Stimulated activated CD4-positive, alpha-beta T cell treated with anti-CD3 and anti-CD28 coated beads, Interleukin-1b, Interleukin-23, amount 100 ng/mL, for 24 hours (primary cell): ENCODE measurements around the gene MRPL54.

ENCODE experiments used
- DNase-seq, 4 experiments: peaks; one replicate each; pipeline ENCODE4 v3.0.0-alpha.2; 2020; ENCODE audit warnings: low read depth in 4 of 4, low spot score in 1 of 4

MRPL54 gene

DNA sequence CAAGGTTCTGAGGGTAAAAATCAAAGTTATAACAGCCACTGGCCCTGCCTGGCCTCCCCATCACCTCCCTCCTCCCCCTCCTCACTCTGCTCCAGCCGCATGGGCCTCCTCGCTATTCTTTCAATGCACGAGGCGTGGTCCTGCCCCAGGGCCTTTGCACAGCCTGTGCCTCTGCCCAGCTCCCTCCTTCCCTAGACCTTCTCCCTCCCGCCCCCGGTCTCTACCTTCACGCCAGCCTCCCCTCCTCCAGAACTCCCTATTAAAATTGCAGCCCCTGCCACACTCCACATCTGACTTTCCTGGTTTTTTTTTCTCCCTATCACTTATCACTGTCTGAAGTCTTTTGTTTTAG lies 6.2 kb downstream of the MRPL54 start:
- DNase-seq, result no peak

DNA sequence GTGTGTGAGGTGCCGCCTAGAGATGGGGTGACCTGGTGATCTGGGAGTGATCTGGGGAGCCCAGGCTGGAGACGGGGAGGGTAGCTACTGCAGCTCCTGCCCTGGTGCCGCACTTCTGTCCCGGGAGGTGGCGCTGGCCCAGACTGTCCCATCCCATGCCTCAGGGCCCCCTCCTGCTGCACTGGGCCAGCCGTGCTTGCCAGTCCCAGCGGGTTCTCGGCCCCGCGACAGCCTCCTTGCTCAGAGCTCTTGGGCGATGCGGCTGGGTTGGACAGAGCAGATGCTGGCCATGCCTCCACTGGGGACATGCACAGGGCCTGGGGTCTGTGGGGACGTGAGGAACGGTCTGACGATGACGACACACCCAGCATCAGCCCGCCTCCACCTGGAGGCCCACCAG lies 7.0 kb downstream of the MRPL54 start:
- DNase-seq, result no peak

DNA sequence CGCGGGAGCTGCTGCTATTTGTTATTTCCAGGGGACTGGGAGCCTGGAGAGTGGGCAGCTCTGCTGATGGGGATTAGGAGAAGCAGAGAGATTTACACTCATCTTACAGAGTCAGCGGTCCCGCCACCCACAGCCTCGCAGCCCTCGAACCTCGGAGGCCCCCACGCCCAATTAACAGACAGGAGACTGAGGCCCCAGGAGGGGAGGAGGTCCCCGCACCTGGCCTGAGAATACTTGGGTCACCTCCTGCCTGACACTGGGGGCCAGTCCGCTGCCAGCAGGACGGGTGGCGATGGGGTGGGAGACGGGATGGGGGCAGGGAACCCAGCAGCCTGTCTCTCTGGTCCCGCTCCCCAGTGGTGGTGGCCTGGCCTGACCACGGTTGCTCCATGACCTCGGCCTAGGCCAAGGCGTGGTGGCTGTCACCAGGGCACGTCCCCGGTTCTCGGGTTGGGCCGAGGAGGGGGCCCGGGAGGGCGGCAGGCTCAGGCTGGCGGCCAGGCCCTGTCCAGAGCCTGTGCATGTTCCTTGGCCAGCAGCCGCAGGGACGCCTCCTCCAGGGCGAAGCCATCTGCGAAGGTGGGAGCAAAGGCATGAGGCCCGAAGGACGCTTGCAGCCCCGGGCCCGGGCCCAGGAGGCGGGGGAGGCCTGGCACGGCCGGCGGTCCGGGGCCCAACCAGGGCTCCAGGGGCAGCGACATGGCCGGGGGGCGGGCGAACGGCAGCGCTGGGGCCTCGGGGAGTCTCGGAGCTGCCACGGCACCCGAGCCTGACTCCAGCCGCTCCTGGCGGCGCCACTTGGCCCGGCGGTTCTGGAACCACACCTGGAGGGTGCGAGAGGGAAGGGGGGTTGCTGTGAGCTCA lies 7.9 kb downstream of the MRPL54 start:
- DNase-seq, result no peak

DNA sequence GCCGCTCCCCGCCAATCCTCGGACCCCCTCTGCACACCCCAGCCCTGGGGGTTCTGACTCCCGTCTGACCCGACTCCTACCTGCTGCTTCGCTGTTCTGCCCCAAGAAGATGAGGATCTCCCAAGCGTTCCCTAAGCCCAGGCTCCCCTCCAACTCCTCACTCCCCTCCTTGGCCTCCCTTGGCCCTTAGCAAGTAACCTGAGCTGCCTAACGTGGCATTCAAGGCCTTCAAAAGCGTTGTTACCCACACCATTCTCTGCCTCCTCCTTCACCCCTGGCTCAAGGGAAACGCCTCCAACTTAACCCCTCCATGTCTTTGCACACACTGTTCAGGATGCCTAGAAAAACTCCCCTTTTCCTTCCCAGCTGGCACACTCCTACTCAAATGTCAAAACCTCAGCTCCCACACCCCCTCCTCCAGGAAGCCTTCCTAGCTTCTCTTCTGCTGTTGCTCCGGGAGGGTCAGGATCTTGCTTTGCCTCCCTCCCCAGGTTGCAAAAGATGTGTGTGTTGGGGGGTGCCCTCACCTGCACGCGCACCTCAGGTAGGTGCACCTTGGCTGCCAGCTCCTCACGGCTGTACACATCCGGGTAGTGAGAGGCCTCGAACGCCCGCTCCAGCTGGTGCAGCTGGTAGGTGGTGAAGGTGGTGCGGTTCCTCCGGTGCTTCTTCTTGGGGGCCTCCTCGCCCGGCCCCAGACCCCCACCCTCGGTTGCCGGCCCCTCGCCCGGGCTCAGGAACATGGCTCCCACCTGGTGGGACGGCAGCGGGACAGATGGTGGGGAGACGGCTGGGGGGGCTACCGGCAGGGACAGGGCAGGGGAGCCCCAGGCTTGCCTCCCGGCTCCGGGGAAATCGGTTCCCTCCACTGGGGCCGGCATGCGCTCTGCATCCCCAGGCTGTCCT lies 8.8 kb downstream of the MRPL54 start:
- no peak for DNase-seq

DNA sequence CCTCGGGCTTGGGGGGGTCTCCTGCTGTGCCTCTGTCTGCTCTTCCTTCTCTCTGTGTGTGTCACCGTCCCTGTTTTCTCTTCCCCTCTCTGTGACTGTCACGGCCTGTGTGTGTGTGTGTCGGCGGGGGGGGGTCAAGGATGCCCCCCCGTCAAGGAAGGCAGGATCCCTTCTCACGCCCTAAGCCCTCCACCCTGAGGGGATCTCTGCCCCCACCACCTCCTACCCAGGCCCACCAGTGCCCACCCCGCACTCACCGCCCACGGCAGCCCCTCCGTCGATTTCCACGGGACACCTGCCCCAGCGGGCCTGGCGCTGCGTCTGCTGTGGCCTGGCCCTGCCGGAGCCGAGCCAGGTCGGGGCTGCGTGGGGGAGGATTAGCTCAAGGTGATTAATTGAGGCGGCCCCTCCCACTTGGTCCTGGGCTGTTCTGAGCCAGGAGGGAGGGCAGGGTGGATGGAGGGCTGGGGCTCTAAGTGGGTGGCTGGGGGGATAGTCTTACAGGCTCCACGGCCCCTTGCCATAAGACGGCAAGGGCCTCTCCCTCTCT lies 9.5 kb downstream of the MRPL54 start, which contains the start of gene RAX2:
Gene RAX2, minus strand, starts transcription at position 323 of the 550 bp plus-strand sequence. CDS start 486 bp downstream, outside the sequence.
- no peak for DNase-seq

DNA sequence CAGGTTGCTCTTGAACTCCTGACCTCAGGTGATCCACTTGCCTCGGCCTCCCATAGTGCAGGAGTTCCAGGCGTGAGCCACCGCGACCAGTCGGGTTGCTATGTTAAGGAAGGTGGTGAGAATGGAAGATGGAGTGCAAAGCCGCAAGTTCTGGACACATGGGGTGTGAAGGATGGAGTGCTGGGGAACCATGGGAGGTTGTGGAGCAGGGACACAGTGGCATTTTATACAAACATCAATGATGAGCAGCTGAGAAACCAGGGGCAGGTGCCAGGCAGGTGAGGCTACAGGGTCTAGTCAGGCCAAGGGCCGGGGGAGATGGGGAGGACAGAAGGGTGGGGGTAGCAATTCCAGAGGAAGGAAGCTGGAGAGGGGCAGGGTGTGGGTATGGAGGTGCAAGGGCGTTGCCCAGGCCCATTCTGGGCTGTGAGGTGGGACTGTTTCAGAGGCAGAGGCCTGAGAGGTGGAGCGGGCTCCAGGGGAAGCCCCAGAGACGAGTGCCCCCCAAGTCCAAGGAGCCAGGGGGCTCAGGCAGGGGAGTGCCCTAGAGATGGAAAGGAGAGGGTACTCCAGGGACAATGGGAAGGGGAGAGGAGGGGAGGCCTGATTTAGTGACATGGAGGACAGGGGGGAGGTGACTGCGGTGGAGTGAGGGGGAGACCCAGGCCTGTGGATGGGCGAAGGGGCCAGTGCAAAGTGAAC lies 11.5 kb downstream of the MRPL54 start:
- DNase-seq, result no peak

DNA sequence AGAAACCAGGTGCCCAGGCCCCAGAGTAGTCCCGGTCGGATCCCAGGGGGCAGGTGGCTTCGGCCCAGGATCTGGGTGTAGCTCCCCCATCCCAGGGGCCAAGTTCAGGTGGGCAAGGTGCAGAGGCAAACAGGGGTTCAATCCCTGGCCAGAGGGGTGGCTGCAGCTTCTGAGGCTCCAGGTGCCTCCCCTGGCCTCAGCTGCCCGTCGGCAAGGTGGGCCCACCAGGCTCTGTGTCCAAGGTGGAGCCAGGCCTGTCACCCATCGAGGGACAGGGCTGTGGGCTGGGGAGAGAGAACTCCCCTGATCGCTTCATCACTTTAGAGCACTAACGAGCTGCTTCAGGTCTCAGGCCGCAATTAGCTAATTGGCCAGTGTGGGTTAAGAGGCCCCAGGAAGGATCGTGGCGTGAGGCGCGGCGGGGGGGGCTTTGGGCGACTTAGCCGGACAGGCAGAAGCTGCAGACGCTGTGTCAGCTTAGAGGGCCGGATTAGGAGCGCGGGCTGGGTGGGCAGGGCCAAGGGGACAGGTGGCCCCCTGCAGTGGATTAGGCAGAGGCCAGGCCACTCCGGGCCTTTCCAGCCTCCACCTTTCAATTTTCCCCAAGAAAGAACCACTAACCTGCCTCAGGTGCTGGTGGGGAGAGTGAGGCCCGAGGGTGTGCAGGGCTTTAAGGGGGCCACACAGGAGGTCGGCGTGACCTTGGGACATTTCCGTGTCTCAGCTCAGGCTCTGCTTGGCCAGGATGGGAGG lies 12.3 kb downstream of the MRPL54 start:
- DNase-seq, result no peak

DNA sequence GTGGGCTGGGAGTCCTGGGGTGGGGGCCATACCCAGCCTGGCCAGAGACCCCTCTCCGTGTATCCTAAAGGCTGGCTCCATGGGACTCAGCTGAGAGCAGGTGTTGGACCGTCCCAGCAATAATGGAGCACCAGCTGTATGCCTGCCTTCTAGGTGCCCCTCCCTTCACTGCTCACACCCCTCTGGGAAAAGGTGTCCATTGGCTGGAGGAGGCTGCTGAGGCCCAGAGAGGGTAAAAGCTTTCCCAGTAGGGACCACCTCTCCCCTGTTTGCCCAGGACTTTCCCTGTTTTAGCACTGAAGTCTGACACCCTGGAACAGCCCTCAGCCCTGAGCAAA lies 12.9 kb downstream of the MRPL54 start:
- no peak for DNase-seq

DNA sequence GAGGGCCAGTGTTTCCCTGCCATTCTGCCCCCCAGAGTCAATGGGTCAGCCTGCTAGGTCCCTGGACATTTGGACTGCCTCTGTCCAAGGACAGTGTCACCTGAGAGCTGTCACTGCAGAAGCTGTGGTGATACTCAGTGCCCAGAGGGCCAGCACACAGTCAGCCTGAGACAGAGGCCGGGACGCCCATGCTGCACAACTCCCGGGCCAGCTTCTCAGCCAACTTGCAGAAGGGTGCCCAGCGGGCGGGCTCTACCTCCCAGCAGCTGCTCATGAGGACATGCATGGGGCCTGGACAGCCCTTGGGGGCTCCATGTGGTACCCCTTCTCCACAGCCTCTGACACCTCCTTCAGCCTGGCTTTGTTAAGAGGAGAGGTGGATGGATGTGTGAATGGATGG lies 13.3 kb downstream of the MRPL54 start:
- DNase-seq, result no peak

DNA sequence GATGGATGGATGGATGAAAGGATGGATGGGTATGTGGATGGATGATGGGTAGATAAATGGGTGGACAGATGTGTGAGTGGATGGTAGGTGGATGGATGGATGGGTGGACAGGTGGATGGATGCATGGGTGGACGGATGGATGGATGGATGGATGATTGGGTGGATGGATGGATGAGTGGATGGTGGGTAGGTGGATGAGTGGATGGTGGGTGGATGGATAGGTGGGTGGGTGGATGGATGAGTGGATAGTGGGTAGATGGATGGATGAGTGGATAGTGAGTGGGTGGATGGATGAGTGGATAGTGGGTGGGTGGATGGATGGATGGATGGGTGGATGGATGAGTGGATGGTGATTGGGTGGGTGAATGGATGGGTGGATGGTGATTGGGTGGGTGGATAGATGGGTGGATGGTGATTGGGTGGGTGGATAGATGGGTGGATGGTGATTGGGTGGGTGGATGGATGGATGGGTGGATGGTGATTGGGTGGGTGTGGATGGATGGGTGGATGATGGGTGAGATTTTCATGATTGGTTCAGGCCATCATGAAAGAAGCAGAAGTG lies 14.1 kb downstream of the MRPL54 start:
- DNase-seq, result no peak

DNA sequence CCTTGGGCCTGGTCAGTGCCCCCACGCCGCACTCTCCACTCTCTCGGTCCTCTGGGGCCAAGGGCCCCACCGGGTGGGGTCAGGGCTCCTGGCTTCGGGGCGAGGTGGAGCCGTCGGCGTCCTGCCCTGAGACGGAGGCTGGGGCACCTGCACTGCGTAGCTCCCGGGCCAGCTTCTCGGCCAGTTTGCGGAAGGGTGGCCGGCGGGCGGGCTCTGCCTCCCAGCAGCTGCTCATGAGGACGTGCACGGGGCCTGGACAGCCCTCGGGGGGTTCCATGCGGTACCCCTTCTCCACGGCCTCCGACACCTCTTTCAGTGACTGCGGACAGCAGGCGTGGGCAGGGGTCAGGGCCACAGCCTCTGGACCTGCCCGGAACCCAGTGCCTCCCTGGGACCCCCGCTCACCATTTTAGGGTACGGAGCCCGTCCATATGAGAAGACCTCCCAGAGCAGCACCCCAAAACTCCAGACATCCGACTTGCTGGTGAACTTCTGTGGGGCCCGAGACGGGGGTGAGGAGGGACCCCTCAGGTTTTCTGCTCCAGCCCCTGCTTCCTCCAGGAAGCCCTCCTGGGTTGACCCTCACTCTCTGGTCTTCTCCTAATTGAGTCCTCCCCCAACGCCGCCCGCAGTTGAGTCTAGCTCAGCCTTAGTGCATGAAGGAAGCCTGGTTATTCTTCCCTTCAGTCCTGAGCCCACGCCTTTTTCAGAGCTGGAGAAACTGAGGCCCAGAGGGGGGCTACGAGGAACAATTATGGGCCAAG lies 15.8 kb downstream of the MRPL54 start:
- no peak for DNase-seq

DNA sequence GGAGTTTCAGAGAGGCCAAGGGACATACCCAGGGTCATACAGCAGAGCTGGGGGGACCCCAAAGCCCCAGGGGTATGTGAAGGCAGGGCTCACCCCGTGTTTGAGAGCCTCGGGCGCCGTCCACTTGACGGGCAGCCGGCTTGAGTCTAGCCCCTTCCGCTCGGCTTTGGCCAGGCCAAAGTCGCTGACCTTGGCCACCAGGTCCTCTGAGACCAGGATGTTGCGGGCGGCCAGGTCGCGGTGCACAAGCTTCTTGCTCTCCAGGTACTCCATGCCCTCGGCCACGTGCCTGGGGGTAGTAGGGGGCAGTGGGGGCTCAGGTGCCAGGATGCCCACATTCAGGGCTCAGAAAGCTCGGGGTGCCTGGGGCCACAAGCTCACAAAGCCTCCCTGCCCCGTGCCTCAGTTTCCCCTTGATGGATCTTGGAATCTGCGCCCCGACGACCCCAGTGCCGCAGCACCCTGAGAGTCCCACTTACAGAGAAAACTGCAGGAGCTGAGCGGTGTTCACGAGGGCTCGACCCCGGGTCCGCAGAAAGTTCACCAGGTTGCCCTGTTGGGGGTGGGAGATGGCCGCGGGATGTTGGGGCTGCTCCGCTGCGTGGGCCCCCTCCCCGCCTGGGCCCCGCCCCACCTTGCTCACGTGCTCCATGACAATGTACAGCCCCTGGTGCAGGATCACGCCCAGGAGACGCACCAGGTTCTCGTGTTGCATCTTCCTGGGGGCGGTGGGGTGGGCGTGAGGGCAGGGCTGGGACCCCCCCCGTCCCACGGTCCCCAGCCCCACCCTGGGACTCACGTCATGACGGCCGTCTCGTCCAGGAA lies 16.6 kb downstream of the MRPL54 start:
- no peak for DNase-seq

DNA sequence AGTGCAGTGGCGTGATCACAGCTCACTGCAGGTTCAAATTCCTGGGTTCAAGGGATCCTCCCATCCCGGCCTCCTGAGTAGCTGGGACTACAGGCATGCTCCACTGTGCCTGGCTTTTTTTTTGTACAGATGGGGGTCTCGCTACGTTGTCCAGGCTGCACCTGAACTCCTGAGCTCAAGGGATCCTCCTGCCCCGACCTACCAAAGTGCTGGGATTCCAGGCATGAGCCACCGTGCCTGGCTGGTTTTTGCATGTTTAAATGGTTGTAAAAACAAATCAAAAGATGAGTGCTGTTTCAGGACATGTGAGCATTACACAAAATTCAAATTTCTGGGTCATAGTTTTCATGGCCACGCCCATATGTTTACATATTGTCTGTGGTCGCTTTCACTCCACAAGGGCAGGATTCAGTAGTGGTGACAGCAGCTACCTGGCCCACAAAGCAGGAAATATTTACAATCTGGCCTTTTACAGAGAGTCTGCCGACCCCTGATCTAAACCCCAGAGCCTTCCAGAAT lies 18.4 kb downstream of the MRPL54 start:
- no peak for DNase-seq

DNA sequence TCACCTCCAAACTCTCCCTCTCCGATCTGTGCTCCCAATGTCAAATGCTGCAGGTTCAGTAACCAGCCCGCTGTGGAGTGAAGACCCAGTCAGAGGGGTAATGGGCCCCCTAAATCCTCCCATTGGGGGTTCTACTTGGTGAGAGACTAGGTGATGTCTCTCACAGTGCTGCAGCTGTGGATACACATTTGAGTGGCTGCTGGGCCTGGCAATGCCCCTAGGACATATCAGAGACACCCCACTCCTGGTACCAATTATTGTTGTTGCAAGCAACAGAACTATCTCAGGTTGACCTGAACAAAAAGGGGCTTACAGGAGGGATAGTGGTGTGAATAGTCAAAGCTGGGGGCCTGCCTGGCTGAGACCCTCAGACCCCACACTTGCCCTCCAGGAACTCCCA lies 19.1 kb downstream of the MRPL54 start:
- DNase-seq, result no peak

DNA sequence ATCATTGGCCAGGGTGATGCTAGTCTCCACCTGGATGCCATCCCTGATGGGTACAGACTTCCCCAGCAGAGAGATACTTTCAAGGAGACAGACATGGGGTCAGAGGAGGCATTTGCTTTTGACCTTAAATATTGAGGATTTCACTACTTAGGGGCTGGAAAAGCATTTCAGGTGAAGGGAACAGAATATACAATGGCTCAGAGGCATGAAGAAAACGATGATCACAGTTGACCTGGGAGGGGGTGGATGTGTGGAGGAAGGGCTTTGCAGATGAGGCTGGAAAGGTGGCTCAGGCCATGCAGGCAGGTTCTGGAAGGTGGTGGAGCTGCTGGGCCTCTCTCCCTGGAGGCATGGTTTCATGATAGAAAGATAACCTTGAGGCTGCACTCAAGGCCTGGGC lies 19.8 kb downstream of the MRPL54 start:
- DNase-seq, result no peak

DNA sequence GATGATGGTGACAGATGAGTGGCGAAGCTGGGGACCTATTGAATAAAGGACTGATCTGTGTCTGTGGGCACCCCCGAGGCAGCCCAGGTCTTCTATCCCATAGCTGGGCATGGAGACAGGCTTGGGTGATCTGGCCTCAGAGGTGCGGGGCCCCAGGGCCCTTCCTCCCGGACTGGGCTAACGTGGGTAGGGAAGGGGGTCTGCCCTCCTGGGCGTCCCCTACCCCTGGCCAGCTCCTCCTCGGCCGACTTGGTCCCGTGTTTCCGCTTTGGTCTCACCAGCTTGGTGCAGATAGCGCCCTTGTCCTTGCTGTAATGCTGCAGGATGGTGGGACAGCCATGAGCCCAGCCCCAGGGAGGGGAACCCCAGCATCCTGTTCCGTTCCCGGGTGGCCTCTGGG lies 20.4 kb downstream of the MRPL54 start:
- DNase-seq, result no peak

DNA sequence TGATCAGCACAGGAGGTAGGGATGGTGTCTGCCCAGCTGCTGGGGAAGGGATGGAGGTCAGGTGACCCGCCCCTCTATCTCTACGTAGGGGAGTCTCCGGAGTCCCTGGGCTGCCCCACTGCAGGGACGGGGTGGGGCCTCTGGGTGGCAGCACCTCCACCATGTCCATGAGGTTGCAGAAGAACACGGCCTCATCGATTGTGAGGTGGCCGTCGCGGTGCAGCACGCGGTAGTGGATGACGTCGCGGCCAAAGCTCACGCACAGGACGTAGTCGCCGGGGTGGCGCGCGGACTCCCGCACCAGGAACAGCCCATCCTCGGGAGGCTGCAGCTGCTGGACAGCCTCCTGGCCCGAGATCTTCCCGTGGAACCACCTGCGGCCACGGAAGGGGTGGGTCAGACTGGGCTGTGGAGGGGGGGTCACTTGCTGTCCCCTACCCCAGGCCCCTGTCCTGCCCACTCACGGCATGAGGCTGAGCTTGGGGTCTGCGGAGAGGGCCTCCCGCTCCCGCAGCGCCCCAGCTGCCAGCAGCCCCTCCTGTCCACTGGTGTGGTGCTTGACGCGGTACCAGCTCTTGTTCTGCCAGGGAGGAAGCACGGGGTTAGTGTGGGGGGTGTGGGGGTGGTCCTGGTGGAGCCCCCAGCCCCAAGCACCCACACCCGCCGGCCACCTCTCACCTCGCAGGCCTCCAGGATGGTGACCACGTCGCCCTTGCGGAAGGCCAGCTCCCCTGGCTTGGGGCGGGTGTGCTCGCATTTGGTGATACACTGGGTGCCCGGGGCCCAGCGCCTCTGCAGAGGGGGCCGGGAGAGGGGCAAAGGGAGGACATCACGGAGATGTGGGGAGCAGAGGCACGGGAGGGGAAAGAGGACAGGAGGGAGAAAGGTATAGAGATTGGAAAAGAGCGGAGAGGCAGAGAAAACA lies 21.4 kb downstream of the MRPL54 start:
- peak in 2 of 4 experiments; percentile 15 to 29 for DNase-seq
